Activated B cell treated with CpG ODN at 0.5 μM for 24 hours (primary cell): ENCODE data around the gene GRIP2. TPM values are rescaled to one million over a fixed set of nuclear protein-coding genes. Genes with fewer than 3 reads are reported as not detected.

ENCODE experiments used
- ATAC-seq: fragments of 200-7000 bp; cut with Tn5 transposase; one replicate; pipeline ENCODE4 v1.10.0; 2021; ENCODE audit warnings: low read depth, mild to moderate bottlenecking, moderate library complexity
- CTCF ChIA-PET: fragments of 350-600 bp; sonication (Branson Sonifier 250); formaldehyde crosslinking; loops from one replicate; lab custom pipeline; 2021; ENCODE audit warnings: antibody characterized with exemption; lab: Charles Lee
- POLR2A ChIA-PET: fragments of 350-600 bp; sonication (Branson Sonifier 250); formaldehyde crosslinking; loops from one replicate; lab custom pipeline; 2021; ENCODE audit warnings: antibody characterized with exemption; lab: Charles Lee
- DNase-seq: peaks from one replicate; pipeline ENCODE4 v3.0.0; 2022
- H3K27ac Mint-ChIP-seq: one replicate; pipeline ENCODE4 v1.8.0; 2020; ENCODE audit warnings: mixed read lengths
- H3K27me3 Mint-ChIP-seq: one replicate; pipeline ENCODE4 v1.8.0; 2021; ENCODE audit warnings: mixed read lengths
- H3K36me3 Mint-ChIP-seq: one replicate; pipeline ENCODE4 v1.8.0; 2021; ENCODE audit warnings: low read depth, mixed read lengths
- H3K4me1 Mint-ChIP-seq: one replicate; pipeline ENCODE4 v1.8.0; 2021; ENCODE audit warnings: mixed read lengths
- H3K4me3 Mint-ChIP-seq: one replicate; pipeline ENCODE4 v1.8.0; 2020; ENCODE audit warnings: mild to moderate bottlenecking, mixed read lengths
- H3K9me3 Mint-ChIP-seq: one replicate; pipeline ENCODE4 v1.8.0; 2020; ENCODE audit warnings: mixed read lengths
- CTCF ChIP-seq: fragments of 200-600 bp; IDR thresholded peaks from one replicate; pipeline ENCODE4 v1.8.0; 2022; ENCODE audit warnings: antibody characterized with exemption, mild to moderate bottlenecking
- intact Hi-C: fragments of 100-400 bp; cut with micrococcal nuclease; formaldehyde crosslinking; loops from one replicate; pipeline ENCODE4 v1.15.1; 2024
- total RNA-seq: library from RNA; stranded (reverse); gene quantifications from 2 replicates; pipeline ENCODE4 v1.2.3, GENCODE V29; 2022

The GRIP2 gene
- total RNA-seq, 1 donor from 2014 or later = not detected

GRCh38 chr3:14510838-14511622 lies 29.1 kb downstream of the GRIP2 start:
- H3K4me3 Mint-ChIP-seq = no peak overlapping the region
- H3K4me1 Mint-ChIP-seq = no peaks in the 10 kb centered on the region
- DNase-seq (peak; percentile 13), ATAC-seq (no peak)
- no peak overlapping the region for H3K27ac Mint-ChIP-seq
- peaks cover 8% of the 10 kb centered on the region for H3K27me3 Mint-ChIP-seq
- H3K36me3 Mint-ChIP-seq = no peaks in the 10 kb centered on the region
- H3K9me3 Mint-ChIP-seq = no peaks in the 10 kb centered on the region
- ChIA-PET POLR2A (no interaction called here), CTCF (no interaction called here)
- intact Hi-C loops = no loop called here
- no peak for TF ChIP-seq CTCF

DNA sequence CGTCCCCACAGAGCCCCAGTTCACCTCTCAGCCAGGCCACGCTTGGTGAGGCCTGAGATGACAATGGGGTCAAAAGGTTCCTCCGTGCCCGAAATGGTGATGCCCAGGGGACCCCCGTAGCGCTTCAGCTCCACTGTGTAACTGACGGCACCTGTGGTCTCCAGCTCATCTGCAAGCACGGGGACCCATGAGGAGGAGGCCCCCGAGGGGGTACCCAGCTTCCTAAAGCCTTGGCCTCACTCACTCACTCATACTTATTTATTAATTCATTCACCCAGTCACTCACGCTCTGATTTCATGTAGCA lies 30.4 kb downstream of the GRIP2 start:
- no peak for TF ChIP-seq CTCF
- DNase-seq (no peak), ATAC-seq (no peak)
- Mint-ChIP-seq H3K4me1 (no peaks in the 10 kb centered on the region), H3K4me3 (no peak overlapping the region), H3K27ac (no peak overlapping the region), H3K27me3 (peaks cover 8% of the 10 kb centered on the region), H3K9me3 (no peaks in the 10 kb centered on the region), H3K36me3 (no peaks in the 10 kb centered on the region)
- POLR2A ChIA-PET = no interaction called here
- CTCF ChIA-PET = interaction anchor here (1.0 kb wide), 1 partner anchor 412 kb away, joined by 7 read pairs; no protein-coding TSS in a partner anchor
- intact Hi-C loops = no loop called here

DNA sequence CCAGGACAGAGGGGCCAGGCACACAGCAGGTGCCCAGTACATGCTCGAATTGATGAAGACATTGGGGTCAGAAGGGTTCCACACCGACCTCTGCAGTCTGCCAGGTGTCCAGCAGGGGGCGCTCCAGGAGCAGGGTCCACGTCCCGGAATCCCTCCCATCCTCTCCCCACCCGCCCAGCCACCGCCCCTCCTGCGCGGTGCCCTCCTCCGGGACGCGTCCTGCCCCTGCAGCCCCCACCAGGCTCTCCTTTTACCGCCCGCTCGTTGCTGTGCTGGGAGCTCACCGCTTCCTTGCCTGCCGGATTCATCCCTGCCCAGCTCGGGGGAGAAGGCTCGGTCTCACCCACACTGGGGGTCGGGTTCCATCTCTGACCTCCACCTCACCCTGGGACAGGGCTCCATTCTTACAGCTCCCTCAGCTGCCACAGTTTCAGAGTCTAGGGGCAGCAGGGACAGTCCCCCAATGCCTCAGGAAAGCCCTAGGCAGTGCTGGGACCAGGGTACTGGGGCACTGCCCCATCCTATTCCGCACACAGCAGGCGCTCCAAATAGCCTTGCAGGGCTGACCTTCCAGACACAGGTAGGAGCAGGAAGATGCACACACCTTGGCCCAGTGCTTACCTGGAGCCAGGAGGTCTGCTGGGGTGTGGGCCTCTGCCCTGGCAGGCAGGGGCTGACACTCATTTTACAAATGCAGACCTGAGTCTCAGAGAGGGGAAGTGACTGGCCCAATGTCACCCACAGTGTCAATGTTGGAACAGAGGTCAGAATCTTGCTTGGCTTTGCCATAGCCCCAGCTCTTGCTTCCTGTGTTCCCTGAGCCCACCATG lies 31.0 kb downstream of the GRIP2 start:
- no peak for ATAC-seq
- no peaks in the 10 kb centered on the region for H3K4me1 Mint-ChIP-seq
- peak; percentile 74 for TF ChIP-seq CTCF
- POLR2A ChIA-PET = no interaction called here
- no peaks in the 10 kb centered on the region for H3K36me3 Mint-ChIP-seq
- no peak overlapping the region for H3K27ac Mint-ChIP-seq
- intact Hi-C loops = loop anchor here (1.0 kb wide), 1 partner anchor 412 kb away; no protein-coding TSS in a partner anchor
- no peak overlapping the region for H3K4me3 Mint-ChIP-seq
- peaks cover 8% of the 10 kb centered on the region for H3K27me3 Mint-ChIP-seq
- no peaks in the 10 kb centered on the region for H3K9me3 Mint-ChIP-seq
- CTCF ChIA-PET = interaction anchor here (1.0 to 1.1 kb wide), 2 partner anchors 10 to 412 kb away, joined by 3 to 7 read pairs; no protein-coding TSS in a partner anchor
- peak; percentile 47 for DNase-seq

- intact Hi-C loops = loop anchor here (1.0 kb wide), 1 partner anchor 413 kb away; no protein-coding TSS in a partner anchor
- ChIA-PET POLR2A (no interaction called here), CTCF (interaction anchor here (1.0 to 1.1 kb wide), 2 partner anchors 10 to 413 kb away, joined by 3 to 7 read pairs; no protein-coding TSS in a partner anchor)
- no peak for ATAC-seq
- no peak for TF ChIP-seq CTCF
- Mint-ChIP-seq H3K4me1 (no peaks in the 10 kb centered on the region), H3K27me3 (peaks cover 8% of the 10 kb centered on the region), H3K27ac (no peak overlapping the region), H3K36me3 (no peaks in the 10 kb centered on the region), H3K9me3 (no peaks in the 10 kb centered on the region), H3K4me3 (no peak overlapping the region)
- no peak for DNase-seq
These were observed 31.7 kb downstream of the GRIP2 start for GRCh38 chr3:14508505-14508819.
